HG03432 (cell line): ENCODE data around the gene IRS1.

Experiments used
- ATAC-seq: cut with Tn5 transposase; IDR thresholded peaks from one replicate; pipeline ENCODE4 v1.9.1; 2021; ENCODE audit warnings: mild to moderate bottlenecking, moderate library complexity; ENCODE audit not compliant: unreplicated experiment

IRS1 gene

GRCh38 chr2:226818930-226819329 lies 19.3 kb upstream of the IRS1 start:
- ATAC-seq = no peak

GRCh38 chr2:226813148-226813701 lies 13.6 kb upstream of the IRS1 start:
- ATAC-seq = no peak

GRCh38 chr2:226803410-226803809 lies 3.8 kb upstream of the IRS1 start:
- no peak for ATAC-seq

DNA sequence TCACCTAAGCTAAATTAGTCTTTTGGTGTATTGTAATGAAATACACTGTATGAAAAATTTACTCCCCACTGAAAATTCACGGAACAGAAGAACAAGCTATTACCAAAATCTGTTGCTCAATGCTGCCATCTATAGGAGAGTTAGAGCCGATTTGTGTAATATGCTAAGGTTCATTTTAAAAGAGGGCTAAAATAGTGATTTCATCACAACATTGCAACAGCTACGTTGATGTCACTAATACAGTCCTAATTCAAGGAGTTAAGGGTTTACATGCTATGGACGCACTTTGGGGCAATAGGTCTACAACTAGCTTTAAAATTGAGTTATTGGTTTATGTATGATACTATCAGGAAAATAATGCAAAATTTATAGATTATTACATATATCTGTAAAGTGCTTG lies 3.0 kb upstream of the IRS1 start:
- no peak for ATAC-seq

- ATAC-seq = peak; percentile 78
Observed at GRCh38 chr2:226800941-226801784, 1.5 kb upstream of the IRS1 start.

- ATAC-seq = no peak
Observed at GRCh38 chr2:226799976-226800940, 638 bp upstream of the IRS1 start.

GRCh38 chr2:226798422-226799210 lies 1.0 kb downstream of the IRS1 start:
- ATAC-seq = peak; percentile 25

DNA sequence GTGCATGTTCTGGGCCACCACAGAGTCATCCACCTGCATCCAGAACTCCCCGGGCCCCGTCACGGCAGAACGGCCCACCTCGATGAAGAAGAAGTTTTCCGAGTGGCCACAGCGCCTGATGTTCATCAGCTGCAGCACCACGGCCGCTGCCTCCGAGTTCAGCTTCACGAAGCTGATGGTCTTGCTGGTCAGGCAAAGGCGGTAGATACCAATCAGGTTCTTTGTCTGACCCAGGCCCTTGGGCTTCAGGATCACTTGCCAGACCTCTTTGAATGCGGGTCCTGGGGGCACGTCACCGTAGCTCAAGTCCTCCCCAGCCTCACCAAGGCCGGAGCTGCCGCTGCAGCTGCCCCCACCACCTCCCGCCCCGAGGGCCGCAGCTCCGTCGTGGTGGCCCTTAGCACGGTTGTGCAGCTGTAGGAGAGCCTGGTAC lies 1.6 kb downstream of the IRS1 start:
- ATAC-seq = no peak

DNA sequence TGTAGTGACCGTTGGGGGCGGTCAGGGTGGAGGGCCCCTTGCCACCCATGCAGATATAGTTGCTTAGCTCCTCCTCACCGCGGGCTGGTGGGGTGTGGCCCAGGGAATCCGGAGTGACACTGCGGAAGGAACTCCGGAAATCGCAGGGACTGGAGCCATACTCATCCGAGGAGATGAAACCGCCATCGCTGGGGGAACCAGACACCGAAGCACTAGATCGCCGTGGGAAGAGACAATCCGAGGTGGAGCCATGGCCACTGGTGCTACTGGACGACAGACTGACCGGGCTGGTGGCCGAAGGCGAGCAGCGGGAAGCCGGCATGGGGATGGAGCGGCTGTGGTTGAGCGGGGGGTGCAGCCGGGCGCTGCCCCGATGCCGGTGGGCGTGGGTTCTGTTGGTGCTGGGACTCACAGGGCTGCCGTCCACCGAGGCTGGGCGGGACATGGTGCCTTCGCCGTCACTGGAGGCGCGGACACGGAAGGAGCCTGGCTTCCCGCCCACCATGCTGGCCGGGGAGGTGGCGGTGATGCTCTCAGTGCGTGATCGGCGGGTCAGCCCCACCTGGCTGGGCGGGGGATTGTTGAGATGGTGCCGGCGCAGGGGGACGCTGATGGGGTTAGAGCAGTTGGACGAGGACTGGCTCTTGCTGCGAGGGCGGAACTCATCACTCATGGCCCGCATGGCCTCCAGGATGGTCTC lies 2.2 kb downstream of the IRS1 start:
- ATAC-seq = no peak

DNA sequence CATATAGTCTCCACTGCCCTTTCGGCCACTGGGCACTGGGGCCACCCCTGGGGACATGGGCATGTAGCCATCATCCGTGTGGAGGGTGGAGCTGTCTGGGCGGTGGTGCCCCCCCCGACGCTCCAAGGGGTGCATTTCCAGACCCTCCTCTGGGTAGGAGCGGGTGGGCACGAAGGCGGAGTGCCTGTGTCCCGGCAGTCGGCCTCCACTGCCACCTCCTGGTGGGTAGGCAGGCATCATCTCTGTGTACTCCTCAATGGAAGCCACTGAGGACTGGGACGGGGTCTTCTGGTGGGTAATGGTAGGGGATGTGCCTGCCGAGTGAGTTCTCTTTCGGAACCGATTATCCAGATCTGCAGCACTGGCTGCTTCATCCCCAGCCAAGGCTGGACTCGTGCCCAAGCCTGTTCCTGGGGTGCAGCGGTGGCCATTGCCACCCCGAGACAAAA lies 2.8 kb downstream of the IRS1 start:
- no peak for ATAC-seq

DNA sequence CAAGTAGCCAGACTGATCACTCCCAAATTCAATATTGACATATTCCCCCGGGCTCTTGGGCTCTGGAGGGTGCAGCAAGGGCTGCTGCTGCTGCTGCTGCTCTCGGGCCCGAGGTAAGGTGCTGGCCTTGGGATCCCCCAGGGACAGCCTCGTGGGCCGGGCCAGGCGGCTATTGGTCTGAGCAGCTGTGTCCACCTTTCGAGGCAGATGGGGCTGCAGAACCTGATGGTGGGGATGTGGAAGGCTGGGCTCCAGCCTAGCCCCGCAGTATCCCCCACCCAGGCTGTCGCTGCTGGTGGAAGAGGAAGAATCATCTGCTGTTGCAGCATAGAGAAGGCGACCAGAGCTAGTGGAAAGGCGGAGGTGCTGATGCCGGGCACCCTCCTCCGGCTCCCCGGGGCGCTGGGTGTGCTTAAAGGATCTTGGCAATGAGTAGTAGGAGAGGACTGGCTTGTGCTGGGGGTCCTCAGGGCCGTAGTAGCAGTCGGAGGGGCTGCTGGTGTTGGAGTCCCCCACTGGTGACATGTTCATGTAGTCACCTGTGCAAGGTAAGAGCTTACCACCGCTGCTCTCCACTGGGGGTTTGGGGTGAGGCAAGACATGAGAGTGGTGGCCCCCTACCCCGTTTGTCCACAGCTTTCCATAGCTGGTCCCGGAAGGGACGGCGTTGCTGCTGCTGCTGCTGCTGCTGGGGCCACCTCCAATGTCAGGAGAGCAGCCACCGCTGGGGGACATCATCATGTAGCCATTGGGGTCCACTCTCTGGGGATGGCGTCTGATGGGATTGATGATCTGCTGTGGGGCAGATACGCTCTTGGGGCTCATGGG lies 3.4 kb downstream of the IRS1 start:
- ATAC-seq = no peak

DNA sequence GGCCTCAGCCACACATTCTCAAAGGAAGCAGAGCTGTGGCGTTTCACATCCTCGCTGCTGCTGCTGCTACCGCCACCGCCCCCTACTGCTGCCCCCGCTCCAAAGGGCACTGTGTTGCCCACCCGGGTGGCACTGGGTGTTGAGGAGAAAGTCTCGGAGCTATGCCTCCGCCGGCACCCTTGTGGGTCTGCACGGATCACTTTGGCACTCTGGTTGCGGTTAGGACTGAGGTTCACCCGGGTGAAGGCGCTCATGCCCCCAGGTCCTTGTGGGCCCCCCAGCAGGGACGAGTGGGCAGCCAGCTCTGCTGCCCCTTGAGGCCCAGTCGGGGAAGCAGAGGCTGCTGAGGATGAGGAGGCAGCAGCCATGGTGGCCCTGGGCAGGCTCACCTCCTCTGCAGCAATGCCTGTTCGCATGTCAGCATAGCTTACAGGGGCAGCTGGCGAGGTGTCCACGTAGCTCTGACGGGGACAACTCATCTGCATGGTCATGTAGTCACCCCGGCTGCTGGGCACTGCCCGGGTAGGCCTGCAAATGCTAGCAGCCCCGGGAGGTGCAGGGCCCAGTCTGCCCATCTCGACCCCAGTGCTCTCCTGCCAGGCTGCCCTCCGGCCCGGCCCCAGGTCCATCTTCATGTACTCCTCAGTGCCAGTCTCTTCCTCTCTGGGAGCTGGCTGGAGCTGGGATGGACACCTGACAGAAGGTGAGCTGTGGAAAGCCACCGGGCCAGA lies 4.2 kb downstream of the IRS1 start:
- ATAC-seq = no peak

DNA sequence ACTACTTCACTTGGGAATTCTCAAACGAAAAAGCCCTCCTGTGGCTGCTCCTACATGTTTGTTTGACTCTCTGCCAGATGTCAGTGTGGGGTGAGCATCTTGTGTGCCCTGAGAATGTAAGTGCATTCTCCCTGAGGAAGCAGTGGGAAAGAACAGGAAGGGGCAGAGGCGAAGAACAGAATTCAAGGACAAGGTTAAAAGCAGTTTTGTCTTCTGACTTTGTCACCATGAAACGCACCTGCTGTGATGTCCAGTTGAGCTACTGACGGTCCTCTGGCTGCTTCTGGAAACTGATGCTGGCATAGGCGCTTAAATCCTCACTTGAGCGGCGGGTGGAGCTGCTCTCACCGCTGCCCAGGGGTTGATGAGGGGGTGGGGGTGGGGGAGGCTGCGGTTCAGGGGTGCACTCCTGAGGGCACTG lies 4.9 kb downstream of the IRS1 start:
- no peak for ATAC-seq

- ATAC-seq = no peak
Observed at GRCh38 chr2:226794196-226794661, 5.4 kb downstream of the IRS1 start.

- ATAC-seq = no peak
Observed at GRCh38 chr2:226793646-226794045, 6.0 kb downstream of the IRS1 start.

DNA sequence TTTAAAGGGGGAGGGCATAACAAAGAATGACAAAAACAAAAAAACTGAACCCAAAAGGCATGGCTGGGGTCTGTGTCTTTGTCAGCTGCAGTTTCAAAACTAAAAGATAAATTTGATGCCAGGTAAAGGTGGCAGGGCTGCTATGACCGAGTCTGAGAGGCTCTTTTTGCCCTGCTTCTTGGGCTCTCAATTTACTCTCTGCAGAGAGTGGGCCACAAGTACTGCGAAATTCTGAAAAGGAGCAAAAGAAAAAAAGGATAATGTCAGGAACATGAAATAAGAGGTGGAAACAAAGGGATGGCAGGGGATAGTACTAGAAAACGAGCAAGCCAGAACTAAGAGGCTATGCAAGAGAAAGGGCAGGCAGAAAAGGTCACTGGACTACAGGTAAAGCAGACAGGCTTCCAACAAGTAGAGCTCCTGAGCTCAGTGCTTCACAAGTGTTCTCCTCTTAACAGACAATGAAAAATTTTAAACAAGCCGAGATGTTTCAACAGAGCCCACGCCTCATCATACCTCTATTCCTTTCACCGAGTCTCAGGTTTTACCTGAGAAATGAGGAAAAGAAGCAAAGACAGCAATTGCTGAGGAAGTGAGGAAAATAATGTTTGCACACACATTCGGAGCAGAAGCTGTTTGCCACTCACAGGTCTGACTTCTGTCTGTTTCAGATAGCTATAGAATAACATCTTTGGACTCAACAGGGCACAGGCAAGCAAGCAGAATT lies 7.3 kb downstream of the IRS1 start:
- ATAC-seq = no peak

DNA sequence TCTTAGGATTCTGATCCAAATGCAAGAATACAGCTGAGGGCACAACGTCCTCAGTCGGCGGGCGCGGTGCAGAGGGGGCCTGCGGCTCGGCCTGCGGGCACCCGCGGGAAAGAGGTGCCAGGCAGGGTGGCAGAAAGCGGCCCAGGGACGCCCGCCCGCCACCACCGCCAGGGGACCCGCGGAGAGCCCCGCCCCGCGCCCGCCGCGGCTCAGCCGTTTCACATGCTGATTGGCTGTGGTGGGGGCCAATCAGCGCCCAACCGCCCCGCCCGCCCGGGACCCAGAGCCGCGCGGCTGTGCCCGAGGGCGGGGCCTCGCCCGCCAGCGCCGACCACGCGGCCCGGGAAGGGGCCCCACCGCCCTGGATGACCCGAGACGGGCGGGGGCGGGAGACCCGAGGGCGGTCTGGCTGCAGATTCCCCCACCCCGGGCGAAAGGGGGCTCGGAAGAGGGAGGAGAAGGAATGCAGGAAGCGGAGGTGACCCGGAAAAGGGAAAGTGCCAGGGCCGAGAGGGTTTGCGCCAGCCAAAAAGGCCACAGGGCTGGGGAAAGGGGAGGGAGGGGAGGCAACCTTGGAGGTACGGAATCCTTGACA lies 8.0 kb downstream of the IRS1 start:
- peak; percentile 99 for ATAC-seq
